SK-N-SH (cell line): Measurements from ENCODE around the gene HILPDA. TPM values are rescaled to one million over a fixed set of nuclear protein-coding genes. Genes with fewer than 3 reads are reported as not detected.

Source experiments
- CTCF ChIA-PET: fragments of 300-600, 350-600 bp; formaldehyde crosslinking; extraction: SDS; loops from one replicate; lab custom pipeline; 2021; lab: Yijun Ruan, JAX
- POLR2A ChIA-PET: fragments of 350-600 bp; sonication (Branson Sonifier 250); formaldehyde crosslinking; extraction: SDS; loops from one replicate; lab custom pipeline; 2020; ENCODE audit warnings: antibody characterized with exemption, inconsistent platforms; lab: Yijun Ruan, JAX
- DNase-seq: peaks from one replicate; pipeline ENCODE4 v3.0.0; 2012
- H2AFZ ChIP-seq: fragments of 200-600 bp; sonication (generic); 2 replicates; pipeline ENCODE4 v1.8.1; 2016; ENCODE audit warnings: antibody characterized with exemption, mild to moderate bottlenecking, low read depth
- H3F3A ChIP-seq: fragments of 200-600 bp; sonication (generic); replicated peaks from 2 replicates; pipeline ENCODE3; 2016; ENCODE audit warnings: antibody characterized with exemption, mild to moderate bottlenecking; ENCODE audit not compliant: insufficient read depth
- H3K27ac ChIP-seq, 2 experiments: fragments of 200-500 bp in 1 of 2; fragments of 200-600 bp in 1 of 2; sonication (Bioruptor generic) in 1 of 2; sonication (generic), shearing (Covaris generic) in 1 of 2; 2 replicates each; pipeline versions ENCODE4 v1.5.1 to v1.6.1; 2014 to 2016; ENCODE audit warnings: low read depth in 2 of 2, inconsistent platforms in 1 of 2, low read length in 1 of 2, mild to moderate bottlenecking in 1 of 2, mixed read lengths in 1 of 2
- H3K27me3 ChIP-seq: fragments of 200-600 bp; sonication (generic), shearing (Covaris generic); 2 replicates; pipeline ENCODE4 v1.6.1; 2016; ENCODE audit warnings: mixed run types; ENCODE audit not compliant: insufficient read depth
- H3K36me3 ChIP-seq, 2 experiments: fragments of 200-500 bp in 1 of 2; fragments of 200-600 bp in 1 of 2; sonication (Bioruptor generic) in 1 of 2; sonication (generic) in 1 of 2; replicated peaks in 1 of 2; 2 replicates each; pipeline versions ENCODE3 to v1.5.1; 2014 to 2016; ENCODE audit warnings: low read length in 1 of 2, mild to moderate bottlenecking in 1 of 2; ENCODE audit not compliant: insufficient read depth in 2 of 2, control insufficient read depth in 1 of 2
- H3K4me1 ChIP-seq, 2 experiments: fragments of 200-500 bp in 1 of 2; fragments of 200-600 bp in 1 of 2; sonication (Bioruptor generic) in 1 of 2; sonication (generic), shearing (Covaris generic) in 1 of 2; 2 replicates each; pipeline versions ENCODE4 v1.5.1 to v1.6.1; 2014 to 2016; ENCODE audit warnings: low read depth in 1 of 2, low read length in 1 of 2, mixed run types in 1 of 2; ENCODE audit not compliant: insufficient read depth in 2 of 2, control insufficient read depth in 1 of 2
- H3K4me2 ChIP-seq: fragments of 200-600 bp; sonication (generic), shearing (Covaris generic); 2 replicates; pipeline ENCODE4 v1.6.1; 2017; ENCODE audit warnings: mixed run types
- H3K4me3 ChIP-seq, 2 experiments: fragments of 200-500 bp in 1 of 2; fragments of 200-600 bp in 1 of 2; sonication (Bioruptor generic) in 1 of 2; sonication (generic), shearing (Covaris generic) in 1 of 2; 2 replicates each; pipeline versions ENCODE4 v1.5.1 to v1.8.1; 2014 to 2016; ENCODE audit warnings: low read depth in 2 of 2, inconsistent platforms in 1 of 2, low read length in 1 of 2, mild to moderate bottlenecking in 1 of 2, mixed read lengths in 1 of 2, moderate library complexity in 1 of 2
- H3K79me2 ChIP-seq: fragments of 200-600 bp; sonication (generic); 2 replicates; pipeline ENCODE4 v1.8.1; 2017; ENCODE audit warnings: mild to moderate bottlenecking; ENCODE audit not compliant: insufficient read depth
- H3K9ac ChIP-seq: fragments of 200-600 bp; sonication (generic); 2 replicates; pipeline ENCODE4 v1.6.1; 2017; ENCODE audit warnings: mixed run types
- H3K9me2 ChIP-seq: fragments of 200-600 bp; sonication (generic); 2 replicates; pipeline ENCODE4 v1.6.1; 2017; ENCODE audit warnings: mixed run types
- H3K9me3 ChIP-seq: fragments of 200-600 bp; sonication (generic); 2 replicates; pipeline ENCODE4 v1.6.1; 2017; ENCODE audit warnings: mixed run types, mild to moderate bottlenecking, moderate library complexity
- H4K20me1 ChIP-seq: fragments of 200-600 bp; sonication (generic); 2 replicates; pipeline ENCODE4 v1.6.1; 2017; ENCODE audit warnings: mild to moderate bottlenecking, mixed run types; ENCODE audit not compliant: insufficient read depth
- MEF2A ChIP-seq: IDR thresholded peaks from 2 replicates; pipeline ENCODE4 v1.4.0; 2012; ENCODE audit warnings: low read depth, borderline replicate concordance
- NRF1 ChIP-seq: IDR thresholded peaks from 2 replicates; pipeline ENCODE4 v1.6.1; 2012; ENCODE audit warnings: low read depth, mild to moderate bottlenecking, low read length
- POLR2AphosphoS5 ChIP-seq: IDR thresholded peaks from 2 replicates; pipeline ENCODE4 v1.6.1; 2012; ENCODE audit warnings: low read depth, low read length
- RCOR1 ChIP-seq: fragments of 150-350 bp; IDR thresholded peaks from 2 replicates; pipeline ENCODE4 v1.6.1; 2017; ENCODE audit warnings: antibody characterized with exemption, low read length
- REST ChIP-seq: IDR thresholded peaks from 2 replicates; pipeline ENCODE4 v1.6.1; 2012; ENCODE audit warnings: mild to moderate bottlenecking, low read depth, low read length, moderate library complexity
- SMC3 ChIP-seq: IDR thresholded peaks from 2 replicates; pipeline ENCODE4 v1.6.1; 2012; ENCODE audit warnings: low read depth, low read length, improper control_type of control experiment
- TEAD4 ChIP-seq: IDR thresholded peaks from 2 replicates; pipeline ENCODE4 v1.4.0; 2012; ENCODE audit warnings: mild to moderate bottlenecking, borderline replicate concordance; ENCODE audit not compliant: insufficient read depth
- USF1 ChIP-seq: IDR thresholded peaks from 2 replicates; pipeline ENCODE4 v1.4.0; 2012; ENCODE audit warnings: low read depth, borderline replicate concordance
- WGBS: methylation state at CpG from one replicate; pipeline ENCODE4 v1.1.6; 2017; ENCODE audit warnings: low lambda C conversion rate; 5-methylcytosine and 5-hydroxymethylcytosine counted together
- polyA plus RNA-seq, 3 experiments: library from polyadenylated mRNA; depleted of rRNA; stranded (reverse); fragments of >200 nt; gene quantifications; 2 replicates each; pipeline ENCODE4 v1.2.3, GENCODE V29; 2012
- TF ChIP-seq, protein P1 (sequence below): IDR thresholded peaks from 2 replicates; pipeline ENCODE4 v1.4.0; 2012; ENCODE audit warnings: low read depth

Gene HILPDA
- polyA plus RNA-seq, 1 of the 3 experiments (the other 2 are of a cell fraction), result 24.0 TPM

- Histone ChIP-seq H3K9ac (no peak overlapping the region), H3K4me2 (no peak overlapping the region), H3K27ac (no peak overlapping the region), H3K9me2 (no peaks in the 10 kb centered on the region), H3K9me3 (no peaks in the 10 kb centered on the region), H3K27me3 (no peaks in the 10 kb centered on the region), H3K79me2 (peaks cover 19% of the 10 kb centered on the region), H4K20me1 (0 out of 2 replicates have a peak, but pooled peaks cover 5% of the 10 kb centered on the region), H2AFZ (no peak overlapping the region), H3K4me3 (no peak overlapping the region), H3K4me1 (peaks cover 13 to 26% of the 10 kb centered on the region in 2 experiments; a peak in 2 of 4 replicates), H3F3A (peaks cover 11% of the 10 kb centered on the region), H3K36me3 (peaks cover 0 to 3% of the 10 kb centered on the region in 2 experiments)
- ChIA-PET CTCF (interaction anchor here (0.7 to 8.9 kb wide), 4 partner anchors 8 to 439 kb away, joined by 3 to 187 read pairs (median 40); no protein-coding TSS in a partner anchor), POLR2A (no interaction called here)
- TF ChIP-seq RCOR1 (no peak), USF1 (no peak), TEAD4 (no peak), MEF2A (no peak), SMC3 (no peak), REST (no peak), NRF1 (no peak), POLR2AphosphoS5 (no peak)
- TF ChIP-seq, protein P1, sequence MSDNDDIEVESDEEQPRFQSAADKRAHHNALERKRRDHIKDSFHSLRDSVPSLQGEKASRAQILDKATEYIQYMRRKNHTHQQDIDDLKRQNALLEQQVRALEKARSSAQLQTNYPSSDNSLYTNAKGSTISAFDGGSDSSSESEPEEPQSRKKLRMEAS, result no peak
- 74% methylated on average over 1 of the region's 1 CpG for WGBS
- no peak for DNase-seq
Measured at GRCh38 chr7:128452552-128452951, 3.1 kb upstream of the HILPDA start.
